GM23338 (cell line): Measurements from ENCODE around the gene OLR1.

Source experiments
- CREB1 ChIP-seq: fragments of 250-450 bp; sonication (Bioruptor Pico); IDR thresholded peaks from 2 replicates; pipeline ENCODE4 v1.5.0; 2020; ENCODE audit warnings: low read depth, mild to moderate bottlenecking, moderate library complexity
- EZH2 ChIP-seq: fragments of 200-600 bp; sonication (generic); IDR thresholded peaks from one replicate; pipeline ENCODE4 v1.8.0; 2017; ENCODE audit warnings: antibody characterized with exemption, mild to moderate bottlenecking, low read depth; ENCODE audit not compliant: unreplicated experiment
- EZH2phosphoT487 ChIP-seq: fragments of 200-600 bp; sonication (generic); IDR thresholded peaks from one replicate; pipeline ENCODE4 v1.8.1; 2018; ENCODE audit warnings: antibody characterized with exemption; ENCODE audit not compliant: unreplicated experiment
- NANOG ChIP-seq: IDR thresholded peaks from 2 replicates; pipeline ENCODE4 v1.6.1; 2016; ENCODE audit warnings: antibody characterized with exemption, borderline replicate concordance
- POLR2AphosphoS5 ChIP-seq: IDR thresholded peaks from 2 replicates; pipeline ENCODE4 v1.6.1; 2016; ENCODE audit warnings: antibody characterized with exemption, low read depth
- STAT1 ChIP-seq: IDR thresholded peaks from one replicate; pipeline ENCODE4 v1.6.1; 2016; ENCODE audit warnings: antibody characterized with exemption; ENCODE audit not compliant: unreplicated experiment
- TF ChIP-seq, protein P1 (sequence below), 2 experiments: fragments of 200-600 bp in 1 of 2; sonication (generic) in 1 of 2; conservative IDR thresholded peaks; 2 replicates each; pipeline versions ENCODE4 v1.5.1 to v1.6.1; 2016 to 2017; ENCODE audit warnings: antibody characterized with exemption in 2 of 2, low read depth in 2 of 2, mild to moderate bottlenecking in 2 of 2, moderate library complexity in 1 of 2
- TF ChIP-seq, protein P2 (sequence below): IDR thresholded peaks from one replicate; pipeline ENCODE4 v1.6.1; 2018; ENCODE audit warnings: antibody characterized with exemption; ENCODE audit not compliant: unreplicated experiment
- TF ChIP-seq, protein P3 (sequence below): IDR thresholded peaks from 2 replicates; pipeline ENCODE4 v1.6.1; 2016; ENCODE audit warnings: antibody characterized with exemption

DNA sequence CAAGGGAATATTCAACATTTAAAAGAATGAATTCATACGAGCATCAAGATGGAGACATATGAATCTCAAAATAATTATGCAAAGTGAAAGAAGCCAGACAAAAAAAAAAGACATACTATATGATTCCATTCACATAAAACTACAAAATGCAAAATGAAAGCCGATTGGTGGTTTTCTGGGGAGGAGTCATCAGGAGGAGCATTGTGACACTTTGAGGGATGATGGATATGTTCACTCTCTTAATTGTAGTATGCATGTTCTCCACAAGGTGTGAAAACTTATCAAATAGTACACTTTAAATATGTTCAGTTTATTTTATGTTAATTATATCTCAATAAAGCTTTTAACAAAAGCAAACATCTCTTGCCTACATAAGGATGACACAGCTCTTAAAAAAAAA lies 13.5 kb downstream of the OLR1 start:
- TF ChIP-seq POLR2AphosphoS5 (no peak), EZH2 (no peak), CREB1 (CRISPR knock-in tag) (no peak), NANOG (no peak), EZH2phosphoT487 (no peak), STAT1 (no peak)
- TF ChIP-seq, protein P1, sequence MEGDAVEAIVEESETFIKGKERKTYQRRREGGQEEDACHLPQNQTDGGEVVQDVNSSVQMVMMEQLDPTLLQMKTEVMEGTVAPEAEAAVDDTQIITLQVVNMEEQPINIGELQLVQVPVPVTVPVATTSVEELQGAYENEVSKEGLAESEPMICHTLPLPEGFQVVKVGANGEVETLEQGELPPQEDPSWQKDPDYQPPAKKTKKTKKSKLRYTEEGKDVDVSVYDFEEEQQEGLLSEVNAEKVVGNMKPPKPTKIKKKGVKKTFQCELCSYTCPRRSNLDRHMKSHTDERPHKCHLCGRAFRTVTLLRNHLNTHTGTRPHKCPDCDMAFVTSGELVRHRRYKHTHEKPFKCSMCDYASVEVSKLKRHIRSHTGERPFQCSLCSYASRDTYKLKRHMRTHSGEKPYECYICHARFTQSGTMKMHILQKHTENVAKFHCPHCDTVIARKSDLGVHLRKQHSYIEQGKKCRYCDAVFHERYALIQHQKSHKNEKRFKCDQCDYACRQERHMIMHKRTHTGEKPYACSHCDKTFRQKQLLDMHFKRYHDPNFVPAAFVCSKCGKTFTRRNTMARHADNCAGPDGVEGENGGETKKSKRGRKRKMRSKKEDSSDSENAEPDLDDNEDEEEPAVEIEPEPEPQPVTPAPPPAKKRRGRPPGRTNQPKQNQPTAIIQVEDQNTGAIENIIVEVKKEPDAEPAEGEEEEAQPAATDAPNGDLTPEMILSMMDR (conservative IDR thresholded peaks at IDR 0.05; ENCODE audit: low read depth in 2 of 2): no peak
- TF ChIP-seq, protein P2, sequence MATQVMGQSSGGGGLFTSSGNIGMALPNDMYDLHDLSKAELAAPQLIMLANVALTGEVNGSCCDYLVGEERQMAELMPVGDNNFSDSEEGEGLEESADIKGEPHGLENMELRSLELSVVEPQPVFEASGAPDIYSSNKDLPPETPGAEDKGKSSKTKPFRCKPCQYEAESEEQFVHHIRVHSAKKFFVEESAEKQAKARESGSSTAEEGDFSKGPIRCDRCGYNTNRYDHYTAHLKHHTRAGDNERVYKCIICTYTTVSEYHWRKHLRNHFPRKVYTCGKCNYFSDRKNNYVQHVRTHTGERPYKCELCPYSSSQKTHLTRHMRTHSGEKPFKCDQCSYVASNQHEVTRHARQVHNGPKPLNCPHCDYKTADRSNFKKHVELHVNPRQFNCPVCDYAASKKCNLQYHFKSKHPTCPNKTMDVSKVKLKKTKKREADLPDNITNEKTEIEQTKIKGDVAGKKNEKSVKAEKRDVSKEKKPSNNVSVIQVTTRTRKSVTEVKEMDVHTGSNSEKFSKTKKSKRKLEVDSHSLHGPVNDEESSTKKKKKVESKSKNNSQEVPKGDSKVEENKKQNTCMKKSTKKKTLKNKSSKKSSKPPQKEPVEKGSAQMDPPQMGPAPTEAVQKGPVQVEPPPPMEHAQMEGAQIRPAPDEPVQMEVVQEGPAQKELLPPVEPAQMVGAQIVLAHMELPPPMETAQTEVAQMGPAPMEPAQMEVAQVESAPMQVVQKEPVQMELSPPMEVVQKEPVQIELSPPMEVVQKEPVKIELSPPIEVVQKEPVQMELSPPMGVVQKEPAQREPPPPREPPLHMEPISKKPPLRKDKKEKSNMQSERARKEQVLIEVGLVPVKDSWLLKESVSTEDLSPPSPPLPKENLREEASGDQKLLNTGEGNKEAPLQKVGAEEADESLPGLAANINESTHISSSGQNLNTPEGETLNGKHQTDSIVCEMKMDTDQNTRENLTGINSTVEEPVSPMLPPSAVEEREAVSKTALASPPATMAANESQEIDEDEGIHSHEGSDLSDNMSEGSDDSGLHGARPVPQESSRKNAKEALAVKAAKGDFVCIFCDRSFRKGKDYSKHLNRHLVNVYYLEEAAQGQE: no peak
- TF ChIP-seq, protein P3, sequence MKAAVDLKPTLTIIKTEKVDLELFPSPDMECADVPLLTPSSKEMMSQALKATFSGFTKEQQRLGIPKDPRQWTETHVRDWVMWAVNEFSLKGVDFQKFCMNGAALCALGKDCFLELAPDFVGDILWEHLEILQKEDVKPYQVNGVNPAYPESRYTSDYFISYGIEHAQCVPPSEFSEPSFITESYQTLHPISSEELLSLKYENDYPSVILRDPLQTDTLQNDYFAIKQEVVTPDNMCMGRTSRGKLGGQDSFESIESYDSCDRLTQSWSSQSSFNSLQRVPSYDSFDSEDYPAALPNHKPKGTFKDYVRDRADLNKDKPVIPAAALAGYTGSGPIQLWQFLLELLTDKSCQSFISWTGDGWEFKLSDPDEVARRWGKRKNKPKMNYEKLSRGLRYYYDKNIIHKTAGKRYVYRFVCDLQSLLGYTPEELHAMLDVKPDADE: no peak
